ENCODE measurements around the gene PIEZO1.

PIEZO1 gene

DNA sequence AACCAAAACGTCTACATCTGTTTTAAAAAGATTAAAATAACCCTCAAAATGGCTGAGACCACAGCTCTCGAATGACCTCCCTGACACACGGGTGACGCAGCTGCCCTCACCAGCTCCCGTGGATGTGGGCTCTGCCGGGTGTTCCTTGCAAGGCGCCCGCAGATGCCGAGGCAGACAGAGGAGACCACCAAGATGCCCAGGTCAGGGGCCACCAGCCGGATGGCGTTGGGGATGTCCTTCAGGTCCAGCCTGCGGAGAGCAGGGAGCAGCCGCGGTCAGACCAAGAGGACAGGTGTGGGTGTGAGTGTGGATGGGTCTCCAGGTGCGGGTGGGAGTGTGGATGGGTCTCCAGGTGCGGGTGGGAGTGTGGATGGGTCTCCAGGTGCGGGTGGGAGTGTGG, 43.7 kb downstream of the PIEZO1 start:
- POLR2A ChIA-PET, result no interaction called here
- TF ChIP-seq CTCF (IDR thresholded peaks at IDR 0.05; ENCODE audit: control extremely low read depth, extremely low read depth, low read depth, missing control alignments), result no peak

DNA sequence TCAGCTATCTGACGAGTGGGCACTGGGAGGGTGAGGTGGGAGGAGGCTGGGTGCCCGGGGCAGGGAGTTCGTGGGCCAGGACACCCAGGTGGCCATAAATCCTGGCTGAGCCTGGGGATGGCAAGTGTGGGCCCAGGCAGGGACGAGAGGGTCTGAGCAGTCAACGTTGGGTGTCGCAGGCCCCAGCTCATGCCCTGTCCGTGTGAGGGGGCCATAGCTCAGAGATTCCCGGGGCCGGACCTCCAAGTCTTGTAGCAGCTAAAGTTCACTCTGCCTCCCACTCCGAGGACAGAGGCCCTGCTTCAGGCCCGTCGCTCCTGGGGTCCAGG, 44.3 kb downstream of the PIEZO1 start:
- DNase-seq (ENCODE audit: extremely low spot score), result no peak
- TF ChIP-seq CTCF (IDR thresholded peaks at IDR 0.05; ENCODE audit: control extremely low read depth, extremely low read depth, low read depth, missing control alignments), result no peak
- ChIA-PET CTCF (interaction anchor here (1.2 to 9.5 kb wide), 2 partner anchors 26 to 41 kb away, joined by 3 to 74 read pairs; partner anchors contain the start of gene PIEZO1), POLR2A (no interaction called here)

More for the DNA sequence above, 43.7 kb downstream of the PIEZO1 start:
- no peak for DNase-seq (ENCODE audit: extremely low spot score)
- CTCF ChIA-PET, result interaction anchor here (1.2 to 9.5 kb wide), 2 partner anchors 26 to 40 kb away, joined by 3 to 74 read pairs; partner anchors contain the start of gene PIEZO1

DNA sequence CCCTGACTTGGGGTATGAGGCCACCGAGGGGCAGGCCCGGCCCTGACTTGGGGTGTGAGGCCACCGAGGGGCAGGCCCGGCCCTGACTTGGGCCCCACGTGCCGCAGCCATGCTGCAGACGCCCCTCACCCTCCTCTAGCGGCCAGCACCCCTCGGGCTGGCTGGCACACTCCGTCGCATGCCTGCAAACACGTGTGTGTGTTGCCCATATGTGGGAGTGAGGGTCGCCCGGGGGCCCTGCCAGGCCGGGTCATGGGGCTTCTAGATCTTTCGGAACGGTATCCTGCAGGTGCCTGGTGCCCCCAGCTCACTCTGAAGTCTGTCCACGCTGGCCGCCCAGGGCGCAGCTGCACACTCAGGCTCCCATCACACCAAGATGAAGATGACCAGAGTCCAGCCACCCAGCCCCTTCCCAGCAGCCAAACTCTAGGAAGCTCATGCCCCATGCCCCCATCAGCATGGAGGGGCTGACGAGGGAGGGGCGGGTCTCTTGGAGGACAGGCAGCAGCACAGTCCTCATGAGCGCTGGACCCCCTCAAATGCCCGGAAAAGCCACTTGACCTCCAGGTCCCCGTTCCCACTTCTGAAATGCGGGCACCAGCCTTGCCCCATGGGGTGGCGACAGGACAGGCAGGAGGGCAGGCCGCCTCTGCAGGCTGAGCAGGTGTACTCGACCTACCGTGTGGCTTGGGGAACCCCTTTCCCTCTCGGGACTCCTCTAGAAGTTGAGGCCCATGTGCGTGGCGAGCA, 44.9 kb downstream of the PIEZO1 start:
- DNase-seq (ENCODE audit: extremely low spot score), result no peak
- CTCF ChIA-PET, result interaction anchor here (0.6 to 9.5 kb wide), 3 partner anchors 27 to 285 kb away, joined by 3 to 74 read pairs (median 3); partner anchors contain the start of gene PIEZO1
- TF ChIP-seq CTCF (IDR thresholded peaks at IDR 0.05; ENCODE audit: control extremely low read depth, extremely low read depth, low read depth, missing control alignments), result no peak
- POLR2A ChIA-PET, result no interaction called here

- CTCF ChIA-PET, result interaction anchor here (0.6 to 9.5 kb wide), 4 partner anchors 9 to 286 kb away, joined by 3 to 80 read pairs (median 71); partner anchors contain the start of gene PIEZO1
- POLR2A ChIA-PET, result no interaction called here
- no peak for DNase-seq (ENCODE audit: extremely low spot score)
- no peak for TF ChIP-seq CTCF (IDR thresholded peaks at IDR 0.05; ENCODE audit: control extremely low read depth, extremely low read depth, low read depth, missing control alignments)
Observed at GRCh38 chr16:88739139-88739976, 45.7 kb downstream of the PIEZO1 start.

GRCh38 chr16:88738151-88739084, 46.6 kb downstream of the PIEZO1 start:
- CTCF ChIA-PET, result interaction anchor here (0.7 to 6.0 kb wide), 33 partner anchors 10 to 787 kb away, joined by 3 to 80 read pairs (median 7); partner anchors contain the start of genes APRT, CDH15, PIEZO1 and ZC3H18
- TF ChIP-seq CTCF (IDR thresholded peaks at IDR 0.05; ENCODE audit: control extremely low read depth, extremely low read depth, low read depth, missing control alignments), result no peak
- no peak for DNase-seq (ENCODE audit: extremely low spot score)
- POLR2A ChIA-PET, result no interaction called here

Data from GM10248 (cell line).